Measurements from ENCODE around the gene CCDC88C. TPM values are rescaled to one million over a fixed set of nuclear protein-coding genes. Genes with fewer than 3 reads are reported as not detected.

CCDC88C gene
- total RNA-seq, 2 donors from 2014 or later: 32.5 to 54.4 TPM

DNA sequence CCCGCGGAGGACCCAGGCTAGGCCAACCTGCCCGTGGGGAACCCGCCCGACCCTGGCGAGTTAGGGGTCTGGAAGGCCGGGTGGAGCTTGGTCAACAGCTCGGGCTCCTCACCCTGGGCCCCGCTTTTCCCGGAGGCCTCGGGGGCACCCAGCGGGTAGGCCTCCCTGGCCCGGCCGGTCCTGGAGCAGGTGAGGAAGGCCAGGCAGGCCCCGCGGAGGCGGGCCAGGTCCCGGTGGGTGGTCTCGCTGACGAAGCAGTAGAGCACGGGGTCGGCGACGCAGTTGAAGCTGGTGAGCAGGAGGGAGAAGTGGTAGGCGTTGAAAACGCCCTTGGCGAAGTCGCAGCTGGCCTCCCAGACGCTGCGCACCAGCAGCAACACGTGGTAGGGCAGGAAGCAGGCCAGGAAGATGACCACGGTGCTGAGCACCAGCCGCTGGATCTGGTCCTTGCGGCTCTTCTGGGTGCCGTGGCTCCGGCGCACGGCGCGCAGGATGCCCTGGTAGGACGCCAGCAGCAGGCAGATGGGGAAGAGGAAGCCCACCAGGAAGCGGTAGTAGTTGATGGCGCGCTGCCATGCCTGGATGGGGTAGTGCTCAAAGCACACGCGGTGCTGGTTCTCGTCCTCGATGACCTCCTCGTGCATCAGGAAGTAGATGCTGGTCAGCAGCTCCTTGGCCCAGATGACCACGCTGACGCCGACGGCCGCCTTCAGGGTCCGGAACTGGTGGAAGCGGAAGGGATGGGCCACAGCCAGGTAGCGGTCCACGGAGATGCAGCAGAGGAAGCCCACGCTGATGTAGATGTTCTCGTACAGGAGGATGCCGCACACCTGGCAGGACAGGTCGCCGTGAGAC, 183.5 kb downstream of the CCDC88C start:
- intact Hi-C loops (cut with DNase I): no loop called here
- Histone ChIP-seq H3K9me3 (no peaks in the 10 kb centered on the region), H3K36me3 (no peaks in the 10 kb centered on the region), H3K4me3 (no peak overlapping the region), H3K27me3 (replicated peaks; ENCODE audit: insufficient read depth) (no peaks in the 10 kb centered on the region), H3K27ac (no peak overlapping the region), H3K4me1 (replicated peaks) (no peaks in the 10 kb centered on the region)
- TF ChIP-seq POLR2A (IDR thresholded peaks at IDR 0.05) (no peak), POLR2AphosphoS5 (IDR thresholded peaks at IDR 0.05) (no peak)
- TF ChIP-seq, protein P1, sequence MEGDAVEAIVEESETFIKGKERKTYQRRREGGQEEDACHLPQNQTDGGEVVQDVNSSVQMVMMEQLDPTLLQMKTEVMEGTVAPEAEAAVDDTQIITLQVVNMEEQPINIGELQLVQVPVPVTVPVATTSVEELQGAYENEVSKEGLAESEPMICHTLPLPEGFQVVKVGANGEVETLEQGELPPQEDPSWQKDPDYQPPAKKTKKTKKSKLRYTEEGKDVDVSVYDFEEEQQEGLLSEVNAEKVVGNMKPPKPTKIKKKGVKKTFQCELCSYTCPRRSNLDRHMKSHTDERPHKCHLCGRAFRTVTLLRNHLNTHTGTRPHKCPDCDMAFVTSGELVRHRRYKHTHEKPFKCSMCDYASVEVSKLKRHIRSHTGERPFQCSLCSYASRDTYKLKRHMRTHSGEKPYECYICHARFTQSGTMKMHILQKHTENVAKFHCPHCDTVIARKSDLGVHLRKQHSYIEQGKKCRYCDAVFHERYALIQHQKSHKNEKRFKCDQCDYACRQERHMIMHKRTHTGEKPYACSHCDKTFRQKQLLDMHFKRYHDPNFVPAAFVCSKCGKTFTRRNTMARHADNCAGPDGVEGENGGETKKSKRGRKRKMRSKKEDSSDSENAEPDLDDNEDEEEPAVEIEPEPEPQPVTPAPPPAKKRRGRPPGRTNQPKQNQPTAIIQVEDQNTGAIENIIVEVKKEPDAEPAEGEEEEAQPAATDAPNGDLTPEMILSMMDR (IDR thresholded peaks at IDR 0.05): no peak
- no peak for DNase-seq (ENCODE audit: low spot score)
- 94% methylated on average over 60 of the region's 63 CpGs for WGBS

DNA sequence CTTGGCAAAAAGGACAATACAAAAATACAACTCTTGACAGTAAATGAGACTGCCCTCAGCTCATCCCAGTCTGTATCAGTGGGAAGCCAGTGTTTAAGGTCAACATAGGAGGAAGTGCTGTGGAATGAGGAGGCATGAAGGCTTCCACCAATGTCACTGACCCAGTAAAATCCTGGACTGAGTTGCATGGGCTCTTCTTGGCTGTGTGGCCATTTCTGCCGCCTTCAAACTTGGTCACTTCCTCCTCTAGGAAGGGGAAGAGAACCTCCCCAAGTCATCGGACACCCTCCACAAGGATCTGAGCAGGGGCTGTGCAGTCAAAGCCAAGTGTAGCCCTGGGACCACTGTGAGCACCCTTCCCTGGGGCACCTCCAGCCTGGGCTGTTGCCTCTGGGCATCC, 185.0 kb downstream of the CCDC88C start:
- intact Hi-C loops (cut with DNase I): no loop called here
- Histone ChIP-seq H3K4me3 (no peak overlapping the region), H3K4me1 (replicated peaks) (no peaks in the 10 kb centered on the region), H3K36me3 (no peaks in the 10 kb centered on the region), H3K27me3 (replicated peaks; ENCODE audit: insufficient read depth) (no peaks in the 10 kb centered on the region), H3K27ac (no peak overlapping the region), H3K9me3 (no peaks in the 10 kb centered on the region)
- TF ChIP-seq, protein P1 (IDR thresholded peaks at IDR 0.05): no peak
- no peak for TF ChIP-seq POLR2A (IDR thresholded peaks at IDR 0.05)
- no peak for TF ChIP-seq POLR2AphosphoS5 (IDR thresholded peaks at IDR 0.05)
- WGBS: 86% methylated on average over 2 of the region's 2 CpGs
- DNase-seq (ENCODE audit: low spot score): no peak

DNA sequence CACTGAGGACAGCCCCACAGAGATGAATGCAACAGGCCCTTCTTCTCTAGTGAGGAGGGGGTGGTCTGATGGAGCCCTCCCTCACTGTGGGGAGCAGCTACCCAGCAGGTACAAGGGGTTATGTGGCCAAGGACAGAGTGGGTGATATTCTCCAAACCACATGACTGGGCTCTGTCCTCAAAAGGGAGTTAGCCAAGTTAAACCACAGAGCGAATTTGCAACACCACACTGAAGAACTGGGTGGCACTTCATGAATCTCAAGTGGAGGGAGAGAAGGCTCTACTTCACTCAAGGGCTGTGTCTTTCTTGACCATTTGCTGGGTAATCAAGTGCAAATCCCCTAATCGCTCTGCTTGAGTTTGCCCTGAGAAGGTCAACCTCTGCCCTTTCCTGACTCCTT, 185.6 kb downstream of the CCDC88C start:
- Histone ChIP-seq H3K4me1 (replicated peaks) (no peaks in the 10 kb centered on the region), H3K9me3 (no peaks in the 10 kb centered on the region), H3K27ac (no peak overlapping the region), H3K36me3 (no peaks in the 10 kb centered on the region), H3K4me3 (no peak overlapping the region), H3K27me3 (replicated peaks; ENCODE audit: insufficient read depth) (no peaks in the 10 kb centered on the region)
- intact Hi-C loops (cut with DNase I): no loop called here
- DNase-seq (ENCODE audit: low spot score): no peak
- 94% methylated on average over 2 of the region's 2 CpGs for WGBS
- TF ChIP-seq POLR2AphosphoS5 (IDR thresholded peaks at IDR 0.05) (no peak), POLR2A (IDR thresholded peaks at IDR 0.05) (no peak)
- TF ChIP-seq, protein P1 (IDR thresholded peaks at IDR 0.05): no peak

DNA sequence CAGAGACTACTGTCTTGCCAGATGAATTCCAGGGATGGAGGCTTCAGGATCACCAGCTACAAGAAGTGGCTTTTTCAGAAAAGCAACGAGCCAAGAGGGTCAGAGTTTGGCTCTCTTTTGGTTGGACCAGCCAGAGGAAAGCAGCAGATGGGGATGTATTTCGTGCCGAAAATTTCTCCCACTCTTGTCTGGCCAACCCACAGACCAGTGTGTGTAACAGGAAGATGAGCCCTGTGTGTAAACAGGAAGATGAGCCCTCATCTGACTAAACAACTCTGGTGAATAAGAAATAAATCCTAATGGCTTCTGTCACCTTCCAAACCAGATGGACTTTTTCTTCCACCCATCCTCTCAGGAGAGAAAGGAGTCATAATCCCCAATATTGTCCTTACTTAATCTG, 186.2 kb downstream of the CCDC88C start:
- H3K27ac ChIP-seq: no peak overlapping the region
- intact Hi-C loops (cut with DNase I): no loop called here

More for the DNA sequence above, 186.2 kb downstream of the CCDC88C start:
- Histone ChIP-seq H3K4me3 (no peak overlapping the region), H3K9me3 (no peaks in the 10 kb centered on the region), H3K27me3 (replicated peaks; ENCODE audit: insufficient read depth) (no peaks in the 10 kb centered on the region), H3K36me3 (no peaks in the 10 kb centered on the region), H3K4me1 (replicated peaks) (no peaks in the 10 kb centered on the region)
- TF ChIP-seq POLR2AphosphoS5 (IDR thresholded peaks at IDR 0.05): no peak
- no peak for TF ChIP-seq POLR2A (IDR thresholded peaks at IDR 0.05)
- TF ChIP-seq, protein P1 (IDR thresholded peaks at IDR 0.05): no peak
- no peak for DNase-seq (ENCODE audit: low spot score)
- 88% methylated on average over 3 of the region's 3 CpGs for WGBS

Measured in prostate gland (tissue), 2 donors.